ENCODE data around the gene EML6.

The EML6 gene

DNA sequence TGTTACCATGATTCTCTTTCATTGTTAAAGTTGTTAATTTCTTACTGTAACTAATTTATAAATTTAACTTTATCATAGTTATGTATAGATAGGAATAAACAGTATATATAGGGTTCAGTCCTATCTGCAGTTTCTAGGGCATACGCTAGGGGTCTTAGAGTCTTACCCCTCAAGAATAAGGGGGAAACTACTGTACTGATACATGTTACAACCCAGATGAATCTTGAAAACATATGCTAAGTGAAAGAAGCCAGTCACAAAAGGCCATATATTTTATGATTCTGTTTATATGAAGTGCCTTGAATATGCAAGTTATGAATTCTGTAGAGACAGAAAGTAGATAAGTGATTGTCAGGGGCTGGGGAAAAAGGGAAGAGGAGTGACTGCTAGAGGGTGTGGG lies 274.4 kb downstream of the EML6 start:
- no peak for DNase-seq (ENCODE audit: low read depth)
- H3K4me3 ChIP-seq (ENCODE audit: low read length) = no peak overlapping the region
- TF ChIP-seq, protein P1, sequence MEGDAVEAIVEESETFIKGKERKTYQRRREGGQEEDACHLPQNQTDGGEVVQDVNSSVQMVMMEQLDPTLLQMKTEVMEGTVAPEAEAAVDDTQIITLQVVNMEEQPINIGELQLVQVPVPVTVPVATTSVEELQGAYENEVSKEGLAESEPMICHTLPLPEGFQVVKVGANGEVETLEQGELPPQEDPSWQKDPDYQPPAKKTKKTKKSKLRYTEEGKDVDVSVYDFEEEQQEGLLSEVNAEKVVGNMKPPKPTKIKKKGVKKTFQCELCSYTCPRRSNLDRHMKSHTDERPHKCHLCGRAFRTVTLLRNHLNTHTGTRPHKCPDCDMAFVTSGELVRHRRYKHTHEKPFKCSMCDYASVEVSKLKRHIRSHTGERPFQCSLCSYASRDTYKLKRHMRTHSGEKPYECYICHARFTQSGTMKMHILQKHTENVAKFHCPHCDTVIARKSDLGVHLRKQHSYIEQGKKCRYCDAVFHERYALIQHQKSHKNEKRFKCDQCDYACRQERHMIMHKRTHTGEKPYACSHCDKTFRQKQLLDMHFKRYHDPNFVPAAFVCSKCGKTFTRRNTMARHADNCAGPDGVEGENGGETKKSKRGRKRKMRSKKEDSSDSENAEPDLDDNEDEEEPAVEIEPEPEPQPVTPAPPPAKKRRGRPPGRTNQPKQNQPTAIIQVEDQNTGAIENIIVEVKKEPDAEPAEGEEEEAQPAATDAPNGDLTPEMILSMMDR (conservative IDR thresholded peaks at IDR 0.05; ENCODE audit: low read depth, low read length) = no peak

DNA sequence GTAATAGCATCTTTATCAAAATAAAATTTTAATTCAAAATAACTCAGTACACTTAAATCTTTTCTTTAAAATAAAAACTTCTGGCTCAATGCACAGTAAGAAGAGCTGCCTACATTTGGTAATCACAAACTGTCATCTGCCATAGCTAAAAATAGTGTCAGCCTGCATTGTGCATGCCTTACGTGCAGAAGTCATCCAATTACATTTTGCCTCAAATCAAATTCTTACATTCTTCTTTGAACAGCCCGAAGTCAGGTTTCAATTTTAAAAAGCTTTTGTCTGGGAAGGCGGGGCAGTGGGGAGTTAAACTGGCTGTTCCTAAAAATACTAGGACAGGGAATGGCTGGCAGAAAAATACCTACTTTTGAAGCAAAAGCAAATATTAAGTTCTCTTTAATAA lies 275.7 kb downstream of the EML6 start:
- H3K4me3 ChIP-seq (ENCODE audit: low read length) = no peak overlapping the region
- no peak for DNase-seq (ENCODE audit: low read depth)
- TF ChIP-seq, protein P1 (conservative IDR thresholded peaks at IDR 0.05; ENCODE audit: low read depth, low read length) = no peak

DNA sequence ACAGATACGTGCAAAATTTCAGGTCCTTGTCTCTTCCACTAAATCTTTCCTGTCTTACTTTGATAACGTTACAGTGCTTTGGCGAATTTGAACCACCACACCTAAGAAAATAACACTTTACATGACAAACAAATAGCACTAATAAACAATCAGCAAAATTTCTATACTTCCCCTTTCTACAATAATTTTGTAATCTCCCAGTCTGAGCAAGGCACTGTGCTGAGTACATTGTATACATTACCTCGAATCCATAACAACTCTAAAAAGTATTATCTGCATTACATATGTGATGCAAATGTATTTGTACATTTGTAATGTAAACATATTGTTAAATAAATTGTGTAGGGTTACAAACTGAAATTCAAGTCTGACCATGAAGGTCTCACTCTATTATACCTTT lies 276.9 kb downstream of the EML6 start:
- DNase-seq (ENCODE audit: low read depth) = no peak
- H3K4me3 ChIP-seq (ENCODE audit: low read length) = no peak overlapping the region
- TF ChIP-seq, protein P1 (conservative IDR thresholded peaks at IDR 0.05; ENCODE audit: low read depth, low read length) = no peak

- no peak overlapping the region for H3K4me3 ChIP-seq (ENCODE audit: low read length)
- TF ChIP-seq, protein P1 (conservative IDR thresholded peaks at IDR 0.05; ENCODE audit: low read depth, low read length) = no peak
- DNase-seq (ENCODE audit: low read depth) = no peak
Observed at GRCh38 chr2:55001716-55002115, 278.3 kb downstream of the EML6 start.

- DNase-seq (ENCODE audit: low read depth) = no peak
- TF ChIP-seq, protein P1 (conservative IDR thresholded peaks at IDR 0.05; ENCODE audit: low read depth, low read length) = no peak
- H3K4me3 ChIP-seq (ENCODE audit: low read length) = no peak overlapping the region
Observed at GRCh38 chr2:55003706-55004639, 280.5 kb downstream of the EML6 start.

DNA sequence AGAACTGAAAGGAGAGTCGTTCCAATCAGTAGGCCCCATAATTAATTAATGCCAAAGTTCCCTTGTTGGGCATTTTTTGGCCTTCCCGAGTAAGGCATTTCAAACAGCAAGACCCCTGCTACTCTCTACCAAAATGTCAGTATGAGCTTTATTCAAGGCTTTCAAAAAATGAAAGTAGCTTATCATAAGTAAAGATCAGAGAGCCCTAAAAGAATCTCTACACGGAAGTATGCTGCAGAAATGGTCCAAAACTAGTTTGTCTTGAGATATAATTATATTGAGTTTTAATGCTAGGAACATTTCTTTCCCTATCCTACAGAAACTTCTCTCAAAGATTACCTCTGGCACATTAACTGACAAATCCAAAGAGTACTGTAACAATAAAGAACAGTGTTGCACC lies 282.8 kb downstream of the EML6 start:
- DNase-seq (ENCODE audit: low read depth) = no peak
- H3K4me3 ChIP-seq (ENCODE audit: low read length) = no peak overlapping the region
- TF ChIP-seq, protein P1 (conservative IDR thresholded peaks at IDR 0.05; ENCODE audit: low read depth, low read length) = no peak

All from retinal pigment epithelial cell (primary cell).